Cardiac fibroblast (primary cell): ENCODE results near the gene SLC13A4.

ENCODE experiments used
- DNase-seq, 2 donors: peaks; one replicate each; pipeline versions ENCODE4 v3.0.0 to v3.0.0-alpha.2; 2010; ENCODE audit warnings: low read depth in 2 of 2
- H3K4me3 ChIP-seq, 2 donors: replicated peaks in 1 of 2; 1 replicate in 1 of 2; 2 replicates in 1 of 2; pipeline ENCODE4 v1.5.1; 2011; ENCODE audit warnings: low read depth in 2 of 2, low read length in 2 of 2, mild to moderate bottlenecking in 2 of 2, moderate library complexity in 1 of 2
- TF ChIP-seq, protein P1 (sequence below): IDR thresholded peaks from one replicate; pipeline ENCODE4 v1.5.1; 2011; ENCODE audit warnings: low read depth, mild to moderate bottlenecking, low read length, inconsistent platforms

The SLC13A4 gene

DNA sequence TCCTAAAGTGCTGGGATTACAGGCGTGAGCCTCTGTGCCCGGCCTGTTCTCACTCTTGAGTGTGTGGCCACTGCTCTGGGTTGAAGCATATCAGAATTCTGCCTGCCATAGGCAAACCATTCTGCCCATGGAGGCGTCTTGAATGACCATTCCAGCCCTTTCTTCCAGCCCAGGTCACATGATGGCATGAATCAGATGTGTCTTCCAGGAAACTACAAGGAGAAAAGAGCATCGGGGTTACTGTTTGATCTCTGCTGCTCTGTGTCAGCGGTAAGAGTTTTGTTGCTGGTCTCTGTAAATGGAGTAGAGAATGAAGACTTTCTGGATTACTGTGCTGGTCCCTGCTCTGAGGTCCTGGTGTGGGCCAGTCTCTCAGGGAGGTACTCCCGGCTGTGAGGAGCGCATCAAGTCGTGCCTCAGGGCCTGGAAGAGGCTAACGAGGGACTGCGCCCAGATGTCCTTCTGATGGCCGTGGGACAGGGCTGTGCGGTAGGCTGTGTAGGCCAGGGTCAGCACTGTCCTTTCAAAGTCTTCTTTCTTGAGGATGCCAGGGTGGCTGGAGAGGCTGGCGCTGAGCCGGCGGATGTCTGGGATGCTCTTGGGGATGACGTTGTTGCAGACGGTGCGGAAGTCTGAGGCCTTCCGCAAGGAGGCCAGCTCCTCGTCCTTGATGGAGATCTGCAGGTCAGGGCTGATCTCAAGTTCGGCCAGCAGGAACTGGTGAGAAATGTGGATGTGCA, 5.8 kb upstream of the SLC13A4 start:
- no peak overlapping the region for H3K4me3 ChIP-seq
- TF ChIP-seq, protein P1, sequence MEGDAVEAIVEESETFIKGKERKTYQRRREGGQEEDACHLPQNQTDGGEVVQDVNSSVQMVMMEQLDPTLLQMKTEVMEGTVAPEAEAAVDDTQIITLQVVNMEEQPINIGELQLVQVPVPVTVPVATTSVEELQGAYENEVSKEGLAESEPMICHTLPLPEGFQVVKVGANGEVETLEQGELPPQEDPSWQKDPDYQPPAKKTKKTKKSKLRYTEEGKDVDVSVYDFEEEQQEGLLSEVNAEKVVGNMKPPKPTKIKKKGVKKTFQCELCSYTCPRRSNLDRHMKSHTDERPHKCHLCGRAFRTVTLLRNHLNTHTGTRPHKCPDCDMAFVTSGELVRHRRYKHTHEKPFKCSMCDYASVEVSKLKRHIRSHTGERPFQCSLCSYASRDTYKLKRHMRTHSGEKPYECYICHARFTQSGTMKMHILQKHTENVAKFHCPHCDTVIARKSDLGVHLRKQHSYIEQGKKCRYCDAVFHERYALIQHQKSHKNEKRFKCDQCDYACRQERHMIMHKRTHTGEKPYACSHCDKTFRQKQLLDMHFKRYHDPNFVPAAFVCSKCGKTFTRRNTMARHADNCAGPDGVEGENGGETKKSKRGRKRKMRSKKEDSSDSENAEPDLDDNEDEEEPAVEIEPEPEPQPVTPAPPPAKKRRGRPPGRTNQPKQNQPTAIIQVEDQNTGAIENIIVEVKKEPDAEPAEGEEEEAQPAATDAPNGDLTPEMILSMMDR, result no peak
- no peak for DNase-seq

DNA sequence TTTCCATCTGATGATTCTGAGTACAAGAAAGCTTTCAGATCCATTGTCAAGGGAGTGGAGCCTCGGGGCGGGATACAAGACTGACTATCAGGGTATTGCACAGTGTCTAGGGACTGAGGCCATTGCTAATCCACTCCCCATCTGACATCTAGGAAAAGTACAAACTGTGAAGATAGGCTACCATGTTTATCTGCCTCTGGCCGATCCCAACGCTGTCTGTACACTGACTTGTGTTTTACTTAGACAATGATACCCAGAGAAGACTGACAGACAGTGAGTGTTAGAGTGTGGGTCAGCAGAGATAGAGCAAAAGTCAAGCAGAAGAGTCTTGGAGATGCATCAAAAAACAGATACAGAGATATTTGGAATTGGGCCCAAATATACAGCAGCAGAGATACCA, 3.1 kb upstream of the SLC13A4 start:
- TF ChIP-seq, protein P1, result no peak
- no peak overlapping the region for H3K4me3 ChIP-seq
- DNase-seq, result no peak

DNA sequence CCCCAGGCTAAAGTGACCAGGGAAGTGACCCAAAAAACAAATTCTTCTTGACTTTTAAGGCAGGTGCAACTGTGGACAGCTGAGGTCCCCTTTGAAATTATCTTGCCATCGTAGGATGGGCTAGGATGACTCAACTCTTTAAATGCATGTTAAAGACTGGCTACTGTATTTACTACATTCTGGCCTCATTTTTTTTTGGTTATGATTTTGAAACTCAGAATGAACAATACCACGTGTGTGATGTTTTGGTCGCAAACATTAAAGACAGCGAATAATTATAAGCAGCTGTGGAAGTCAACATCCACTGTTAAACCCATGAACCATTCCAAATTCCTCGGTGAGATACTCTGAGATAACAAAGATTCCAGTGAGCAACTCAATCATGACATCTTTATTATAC, 1.2 kb upstream of the SLC13A4 start:
- DNase-seq, result no peak
- TF ChIP-seq, protein P1, result no peak
- no peak overlapping the region for H3K4me3 ChIP-seq

DNA sequence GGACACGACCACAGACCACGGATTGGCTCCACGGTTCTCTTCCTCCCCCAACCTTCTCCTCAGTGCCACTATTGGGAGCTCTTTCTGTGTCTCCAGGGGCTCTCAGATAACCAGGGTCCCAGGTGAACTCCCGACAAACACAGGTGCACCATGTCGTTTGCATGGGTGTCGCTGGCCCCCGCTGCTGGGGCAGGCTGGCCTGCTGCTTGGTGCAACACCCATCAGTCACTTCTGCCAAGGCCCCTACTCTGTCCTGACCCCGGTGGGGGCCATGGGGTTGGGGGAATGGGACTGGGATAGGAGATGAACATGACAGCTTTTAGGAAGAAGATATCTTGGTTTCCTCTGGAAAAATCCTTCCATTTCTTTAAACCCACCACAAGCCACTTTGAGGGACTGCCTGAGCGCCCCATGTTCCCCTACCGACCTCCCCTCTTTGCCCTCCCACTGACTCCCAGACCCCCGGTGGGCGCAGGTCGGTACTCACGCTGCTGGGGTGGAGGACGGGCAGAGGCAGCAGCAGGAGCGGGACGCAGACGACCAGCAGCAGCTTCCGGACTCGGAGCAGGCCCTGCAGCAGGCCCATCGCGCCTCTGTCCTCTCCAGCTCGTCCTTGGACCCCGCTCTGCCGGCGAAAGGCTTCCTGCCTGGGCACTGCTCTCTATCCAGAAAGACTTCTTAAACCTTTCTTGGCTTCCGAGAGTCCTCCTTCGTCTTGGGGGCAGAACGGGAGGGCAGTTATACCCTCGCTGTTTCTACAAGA, 894 bp downstream of the SLC13A4 start:
- TF ChIP-seq, protein P1, result no peak
- DNase-seq, result no peak
- no peak overlapping the region for H3K4me3 ChIP-seq

DNA sequence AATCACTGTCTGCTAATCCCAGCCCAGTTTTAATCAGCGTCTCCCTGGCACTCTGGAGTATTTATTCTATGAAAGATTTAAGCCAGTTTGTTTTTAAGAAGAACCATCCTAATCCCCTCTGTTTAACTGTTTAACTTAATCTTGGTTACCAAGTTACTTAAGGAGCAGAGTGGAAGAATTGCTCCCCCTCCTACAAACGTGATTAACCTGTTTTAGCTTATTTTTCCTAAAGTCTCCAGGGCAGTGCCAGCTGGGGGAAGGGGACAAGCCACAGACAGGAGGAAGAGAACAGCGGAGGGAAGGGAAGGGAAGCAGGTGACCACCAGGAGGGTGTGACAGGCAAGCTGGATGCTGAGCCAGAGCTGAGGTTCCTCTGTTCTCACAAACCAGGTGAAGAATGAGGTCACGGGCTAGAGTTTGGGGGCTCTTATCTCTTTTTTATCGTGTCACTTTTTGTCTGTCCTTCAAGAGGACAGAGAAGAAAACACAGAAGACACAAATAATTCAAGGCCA, 1.7 kb downstream of the SLC13A4 start:
- DNase-seq, result no peak
- TF ChIP-seq, protein P1, result no peak
- H3K4me3 ChIP-seq, result no peak overlapping the region

DNA sequence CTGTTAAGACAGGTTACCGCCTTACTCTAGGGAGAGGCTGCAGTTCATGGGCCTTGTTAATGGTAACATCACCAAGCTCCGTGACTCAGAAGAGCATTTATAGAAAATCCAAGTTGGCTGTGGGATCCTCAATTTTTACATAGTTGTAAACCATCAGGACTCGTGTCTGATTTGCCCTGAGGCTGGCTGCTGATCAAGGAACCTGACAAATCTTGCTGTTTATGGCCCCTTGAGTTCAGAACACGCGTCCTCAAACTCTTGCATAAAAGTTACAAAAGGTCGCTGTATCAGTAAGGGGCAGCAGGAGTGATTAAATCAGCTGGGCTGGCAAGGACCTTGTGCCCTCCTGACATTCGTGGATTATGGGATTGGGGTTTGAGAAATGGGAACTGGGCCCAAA, 4.6 kb downstream of the SLC13A4 start:
- DNase-seq, result no peak
- TF ChIP-seq, protein P1, result no peak
- no peak overlapping the region for H3K4me3 ChIP-seq
